NB4 (cell line): ENCODE results near the gene SPP2.

ENCODE experiments used
- MYC ChIP-seq: IDR thresholded peaks from 2 replicates; pipeline ENCODE4 v1.6.1; 2011; ENCODE audit warnings: low read depth, low read length
- POLR2A ChIP-seq: IDR thresholded peaks from 2 replicates; pipeline ENCODE4 v1.6.1; 2011; ENCODE audit warnings: mild to moderate bottlenecking; ENCODE audit not compliant: insufficient read length; ENCODE audit errors: extremely low read depth
- TF ChIP-seq, protein P1 (sequence below): IDR thresholded peaks from one replicate; pipeline ENCODE4 v1.5.1; 2012; ENCODE audit warnings: low read depth, low read length
- TF ChIP-seq, protein P2 (sequence below): IDR thresholded peaks from 2 replicates; pipeline ENCODE4 v1.6.1; 2011; ENCODE audit warnings: low read depth, low read length

DNA sequence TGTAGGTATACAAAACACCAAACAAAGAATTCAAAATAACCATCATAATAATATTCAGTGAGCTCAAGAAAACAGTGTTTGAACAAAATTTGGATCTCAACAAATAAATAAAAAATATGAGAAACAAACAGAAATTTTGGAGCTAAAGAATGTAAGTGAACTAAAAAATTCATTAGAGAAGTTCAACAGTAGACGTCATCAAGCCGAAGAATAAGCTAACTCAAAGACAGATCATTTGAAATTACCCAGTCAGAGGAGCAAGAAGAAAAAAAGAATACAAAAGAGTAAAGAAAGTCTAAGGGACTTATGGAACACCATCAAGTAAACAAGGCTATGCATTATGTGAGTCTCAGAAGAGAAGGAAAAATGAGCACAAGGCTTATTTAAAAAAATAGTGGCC lies 16.6 kb upstream of the SPP2 start:
- TF ChIP-seq, protein P1, sequence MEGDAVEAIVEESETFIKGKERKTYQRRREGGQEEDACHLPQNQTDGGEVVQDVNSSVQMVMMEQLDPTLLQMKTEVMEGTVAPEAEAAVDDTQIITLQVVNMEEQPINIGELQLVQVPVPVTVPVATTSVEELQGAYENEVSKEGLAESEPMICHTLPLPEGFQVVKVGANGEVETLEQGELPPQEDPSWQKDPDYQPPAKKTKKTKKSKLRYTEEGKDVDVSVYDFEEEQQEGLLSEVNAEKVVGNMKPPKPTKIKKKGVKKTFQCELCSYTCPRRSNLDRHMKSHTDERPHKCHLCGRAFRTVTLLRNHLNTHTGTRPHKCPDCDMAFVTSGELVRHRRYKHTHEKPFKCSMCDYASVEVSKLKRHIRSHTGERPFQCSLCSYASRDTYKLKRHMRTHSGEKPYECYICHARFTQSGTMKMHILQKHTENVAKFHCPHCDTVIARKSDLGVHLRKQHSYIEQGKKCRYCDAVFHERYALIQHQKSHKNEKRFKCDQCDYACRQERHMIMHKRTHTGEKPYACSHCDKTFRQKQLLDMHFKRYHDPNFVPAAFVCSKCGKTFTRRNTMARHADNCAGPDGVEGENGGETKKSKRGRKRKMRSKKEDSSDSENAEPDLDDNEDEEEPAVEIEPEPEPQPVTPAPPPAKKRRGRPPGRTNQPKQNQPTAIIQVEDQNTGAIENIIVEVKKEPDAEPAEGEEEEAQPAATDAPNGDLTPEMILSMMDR, result no peak
- TF ChIP-seq MYC (no peak), POLR2A (no peak)
- TF ChIP-seq, protein P2, sequence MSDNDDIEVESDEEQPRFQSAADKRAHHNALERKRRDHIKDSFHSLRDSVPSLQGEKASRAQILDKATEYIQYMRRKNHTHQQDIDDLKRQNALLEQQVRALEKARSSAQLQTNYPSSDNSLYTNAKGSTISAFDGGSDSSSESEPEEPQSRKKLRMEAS, result no peak
